Keratinocyte (primary cell): ENCODE results near the gene PLB1. TPM values are rescaled to one million over a fixed set of nuclear protein-coding genes. Genes with fewer than 3 reads are reported as not detected.

Source experiments
- DNase-seq: peaks from one replicate; pipeline ENCODE4 v3.0.0-alpha.2; 2011; ENCODE audit warnings: low read depth, missing footprints, low spot score
- FAIRE-seq: peaks from 2 replicates; lab custom pipeline; 2011; peaks lifted over from hg19 to GRCh38; lab: Jason Lieb, UNC
- H2AFZ ChIP-seq: 2 replicates; pipeline ENCODE4 v1.6.0; 2012; ENCODE audit warnings: low read length, control low read depth, inconsistent platforms; ENCODE audit not compliant: control insufficient read depth
- H3K27ac ChIP-seq: 2 replicates; pipeline ENCODE4 v1.5.1; 2011; ENCODE audit warnings: low read length; ENCODE audit not compliant: control insufficient read depth, insufficient read depth
- H3K27me3 ChIP-seq: 3 replicates; pipeline ENCODE4 v1.6.0; 2011; ENCODE audit warnings: low read length; ENCODE audit not compliant: control insufficient read depth, insufficient read depth; ENCODE audit errors: extremely low read depth
- H3K36me3 ChIP-seq, 2 experiments: 2 replicates in 1 of 2; 3 replicates in 1 of 2; pipeline ENCODE4 v1.5.1; 2011; ENCODE audit warnings: low read length in 2 of 2, mild to moderate bottlenecking in 1 of 2; ENCODE audit not compliant: control insufficient read depth in 2 of 2, insufficient read depth in 2 of 2; ENCODE audit errors: extremely low read depth in 1 of 2
- H3K4me1 ChIP-seq: 3 replicates; pipeline ENCODE4 v1.5.1; 2011; ENCODE audit warnings: low read length; ENCODE audit not compliant: control insufficient read depth, insufficient read depth; ENCODE audit errors: extremely low read depth
- H3K4me2 ChIP-seq: 3 replicates; pipeline ENCODE4 v1.6.0; 2011; ENCODE audit warnings: low read depth, low read length; ENCODE audit not compliant: control insufficient read depth, insufficient read depth; ENCODE audit errors: extremely low read depth
- H3K4me3 ChIP-seq, 3 experiments: fragments of 200-600 bp in 1 of 3; sonication (generic) in 1 of 3; 2 replicates in 2 of 3; 3 replicates in 1 of 3; pipeline ENCODE4 v1.5.1; 2011 to 2016; ENCODE audit warnings: low read length in 3 of 3, mild to moderate bottlenecking in 3 of 3, control low read depth in 2 of 3, inconsistent platforms in 1 of 3, low read depth in 1 of 3, mixed read lengths in 1 of 3, mixed run types in 1 of 3, moderate library complexity in 1 of 3; ENCODE audit not compliant: control insufficient read depth in 2 of 3, insufficient read depth in 2 of 3; ENCODE audit errors: extremely low read depth in 1 of 3
- H3K79me2 ChIP-seq: 2 replicates; pipeline ENCODE4 v1.6.0; 2012; ENCODE audit warnings: low read length; ENCODE audit not compliant: control insufficient read depth, insufficient read depth
- H3K9ac ChIP-seq: 3 replicates; pipeline ENCODE4 v1.6.0; 2011; ENCODE audit warnings: low read length; ENCODE audit not compliant: control insufficient read depth, insufficient read depth; ENCODE audit errors: extremely low read depth
- H3K9me1 ChIP-seq: 3 replicates; pipeline ENCODE4 v1.6.0; 2011; ENCODE audit warnings: low read length; ENCODE audit not compliant: control insufficient read depth, insufficient read depth; ENCODE audit errors: extremely low read depth
- H3K9me3 ChIP-seq: 2 replicates; pipeline ENCODE4 v1.5.1; 2012; ENCODE audit warnings: low read depth, low read length; ENCODE audit not compliant: control insufficient read depth
- H4K20me1 ChIP-seq: 3 replicates; pipeline ENCODE4 v1.6.0; 2011; ENCODE audit warnings: low read length; ENCODE audit not compliant: control insufficient read depth, insufficient read depth; ENCODE audit errors: extremely low read depth
- CTCF ChIP-seq, 3 experiments: IDR thresholded peaks in 1 of 3; conservative IDR thresholded peaks in 1 of 3; optimal IDR thresholded peaks in 1 of 3; 2 replicates in 2 of 3; 3 replicates in 1 of 3; pipeline versions ENCODE3 to v1.5.1; 2011; ENCODE audit warnings: low read length in 3 of 3, mild to moderate bottlenecking in 3 of 3, moderate library complexity in 2 of 3, control low read depth in 1 of 3, inconsistent platforms in 1 of 3; ENCODE audit not compliant: insufficient read depth in 2 of 3; ENCODE audit errors: extremely low read depth in 1 of 3
- EZH2 ChIP-seq: IDR thresholded peaks from one replicate; pipeline ENCODE4 v1.6.1; 2012; ENCODE audit warnings: inconsistent platforms, mild to moderate bottlenecking, low read length, moderate library complexity
- dilution Hi-C: fragments of 300-500 bp; cut with MboI; formaldehyde crosslinking; loops from one replicate; pipeline ENCODE4 v1.7.0; 2020; ENCODE audit warnings: low sequenced_read_pairs; ENCODE audit not compliant: extremely low pct_ligation_motif_present
- polyA plus RNA-seq, 5 experiments: library from polyadenylated mRNA; depleted of rRNA in 3 of 5; stranded (reverse) in 3 of 5; stranded (forward) in 1 of 5; unstranded in 1 of 5; fragments of >200 nt; gene quantifications; 1 replicate in 1 of 5; 2 replicates in 3 of 5; 3 replicates in 1 of 5; pipeline versions ENCODE4 v1.2.1 to v1.2.3, GENCODE V29; 2011 to 2012; ENCODE audit warnings: missing spikeins in 2 of 5, low read depth in 1 of 5, low replicate concordance in 1 of 5

The PLB1 gene
- polyA plus RNA-seq, 1 donor (not counting 4 experiments of a cell fraction or from before 2014, with no cell fraction given) = 6.7 TPM

GRCh38 chr2:28492282-28492681, 3.6 kb upstream of the PLB1 start:
- H3K27me3 ChIP-seq = no peaks in the 10 kb centered on the region

GRCh38 chr2:28493636-28494035, 2.2 kb upstream of the PLB1 start:
- no peak for FAIRE-seq
- no peak overlapping the region for H3K27ac ChIP-seq

More at GRCh38 chr2:28492282-28492681, 3.6 kb upstream of the PLB1 start:
- H3K4me1 ChIP-seq = no peaks in the 10 kb centered on the region
- no peaks in the 10 kb centered on the region for H4K20me1 ChIP-seq
- no peaks in the 10 kb centered on the region for H3K9me1 ChIP-seq
- no peak overlapping the region for H3K4me3 ChIP-seq
- TF ChIP-seq EZH2 = no peak
- TF ChIP-seq CTCF (optimal IDR thresholded peaks at IDR 0.05 in 1 of 3, IDR thresholded peaks at IDR 0.05 in 1 of 3, conservative IDR thresholded peaks at IDR 0.05 in 1 of 3; ENCODE audit: extremely low read depth in 1 of 3, insufficient read depth in 2 of 3, low read length in 3 of 3) = no peak
- FAIRE-seq = no peak
- H3K9ac ChIP-seq = no peak overlapping the region
- dilution Hi-C loops = no loop called here
- DNase-seq = no peak
- no peaks in the 10 kb centered on the region for H3K9me3 ChIP-seq
- H3K4me2 ChIP-seq = no peak overlapping the region
- H2AFZ ChIP-seq = no peak overlapping the region
- H3K79me2 ChIP-seq = no peaks in the 10 kb centered on the region
- no peaks in the 10 kb centered on the region for H3K36me3 ChIP-seq
- no peak overlapping the region for H3K27ac ChIP-seq

More at GRCh38 chr2:28493636-28494035, 2.2 kb upstream of the PLB1 start:
- H4K20me1 ChIP-seq = no peaks in the 10 kb centered on the region
- H3K4me3 ChIP-seq = no peak overlapping the region
- H3K9me3 ChIP-seq = no peaks in the 10 kb centered on the region
- dilution Hi-C loops = no loop called here
- no peaks in the 10 kb centered on the region for H3K36me3 ChIP-seq
- no peaks in the 10 kb centered on the region for H3K27me3 ChIP-seq
- no peaks in the 10 kb centered on the region for H3K79me2 ChIP-seq
- no peaks in the 10 kb centered on the region for H3K4me1 ChIP-seq
- H3K4me2 ChIP-seq = no peak overlapping the region
- DNase-seq = no peak
- H2AFZ ChIP-seq = no peak overlapping the region
- TF ChIP-seq CTCF (optimal IDR thresholded peaks at IDR 0.05 in 1 of 3, IDR thresholded peaks at IDR 0.05 in 1 of 3, conservative IDR thresholded peaks at IDR 0.05 in 1 of 3; ENCODE audit: extremely low read depth in 1 of 3, insufficient read depth in 2 of 3, low read length in 3 of 3) = no peak
- no peak for TF ChIP-seq EZH2
- H3K9ac ChIP-seq = no peak overlapping the region
- no peaks in the 10 kb centered on the region for H3K9me1 ChIP-seq
